GOT3 (cell line): Measurements from ENCODE around the gene UVRAG.

Experiments used
- DNase-seq: peaks from one replicate; lab custom pipeline; 2025; ENCODE audit warnings: mixed read lengths; lab: John Stamatoyannopoulos, UW

UVRAG gene

DNA sequence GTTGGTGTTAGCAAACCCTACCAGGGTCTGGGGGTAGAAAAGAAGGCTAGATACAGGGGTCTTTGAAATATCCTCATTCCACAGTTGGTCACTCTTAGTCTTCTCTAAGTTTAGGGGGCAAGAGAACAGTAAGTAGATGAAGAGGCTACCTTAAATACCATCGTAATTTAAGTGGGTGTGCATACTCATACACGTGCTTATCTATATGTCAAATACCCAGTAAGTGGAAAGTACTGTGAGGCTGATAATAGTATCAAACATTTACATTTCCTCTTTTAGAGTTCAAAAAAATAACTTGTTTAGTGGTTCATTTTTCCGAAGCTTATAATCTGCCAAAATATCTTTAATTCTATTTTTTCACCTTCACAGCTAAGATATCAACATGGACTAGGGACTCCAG, 300.5 kb downstream of the UVRAG start:
- no peak for DNase-seq

DNA sequence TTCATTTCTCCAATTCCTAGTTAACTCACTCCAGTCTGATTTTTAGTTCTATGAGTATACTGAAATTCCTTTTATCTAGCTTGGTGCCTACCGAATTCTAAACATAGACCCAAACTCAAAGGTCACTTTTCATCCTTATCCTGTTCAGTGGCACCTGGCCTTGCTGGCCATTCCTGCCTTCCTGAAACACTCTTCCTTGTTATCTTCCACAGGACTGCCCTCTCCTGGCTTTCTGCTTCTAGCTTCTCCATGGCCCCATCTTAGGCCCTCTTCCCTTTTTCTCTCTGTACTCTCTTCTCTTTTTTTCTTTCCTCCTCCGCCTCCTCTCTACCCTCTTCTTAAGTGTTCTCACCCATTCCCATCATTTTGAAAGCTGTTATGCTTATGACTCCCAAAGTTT, 304.0 kb downstream of the UVRAG start:
- no peak for DNase-seq

- DNase-seq, result no peak
Observed at GRCh38 chr11:76119779-76120178, 304.8 kb downstream of the UVRAG start.

DNA sequence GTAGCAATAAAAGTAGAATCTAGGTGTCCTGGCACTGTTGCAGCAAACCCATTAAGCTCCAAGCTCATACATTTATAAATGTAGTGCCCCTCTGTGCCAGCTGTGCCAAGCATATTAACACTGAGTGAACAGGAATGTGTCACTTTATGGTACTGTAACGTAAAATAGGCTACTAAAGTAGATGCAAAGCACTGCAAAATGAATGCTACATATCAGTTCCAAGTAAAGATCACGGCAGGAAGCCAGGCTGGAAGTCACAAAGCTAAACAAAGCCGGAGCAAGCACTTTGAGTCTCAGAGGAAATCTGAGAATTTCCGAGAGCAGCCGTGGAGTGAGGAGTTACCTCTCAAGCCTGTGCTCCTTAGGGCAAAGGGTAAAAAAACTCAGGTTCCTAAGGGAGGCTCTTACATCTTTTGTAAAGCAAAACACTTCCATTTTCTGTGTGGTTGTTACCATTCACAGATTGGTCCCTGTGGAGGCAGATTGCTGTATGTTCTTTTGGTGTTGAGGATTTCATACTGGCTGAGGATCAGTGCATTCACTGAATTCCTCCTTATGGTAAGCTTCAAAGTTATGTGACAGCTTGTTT, 305.6 kb downstream of the UVRAG start:
- no peak for DNase-seq

DNA sequence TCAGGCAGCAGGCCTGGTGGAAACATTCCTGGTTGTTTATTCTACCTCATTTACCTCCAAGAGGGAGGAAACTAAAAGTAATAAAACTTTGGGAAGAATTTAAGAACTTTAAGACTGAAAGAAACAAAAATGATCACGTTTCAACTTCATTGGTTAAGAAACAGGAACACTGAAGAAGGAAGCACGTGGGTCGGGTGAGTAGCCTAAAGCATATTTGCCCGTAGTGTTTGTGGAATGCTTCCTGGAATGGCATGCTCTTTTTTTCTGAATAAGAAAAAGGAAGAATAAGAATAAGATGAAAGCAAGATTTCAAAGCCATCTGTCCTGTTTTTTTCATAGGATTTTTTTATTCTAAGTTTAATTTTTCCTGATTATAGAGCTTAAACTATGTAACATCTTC, 308.2 kb downstream of the UVRAG start:
- DNase-seq, result no peak

- no peak for DNase-seq
Observed at GRCh38 chr11:76124905-76125770, 310.1 kb downstream of the UVRAG start.

DNA sequence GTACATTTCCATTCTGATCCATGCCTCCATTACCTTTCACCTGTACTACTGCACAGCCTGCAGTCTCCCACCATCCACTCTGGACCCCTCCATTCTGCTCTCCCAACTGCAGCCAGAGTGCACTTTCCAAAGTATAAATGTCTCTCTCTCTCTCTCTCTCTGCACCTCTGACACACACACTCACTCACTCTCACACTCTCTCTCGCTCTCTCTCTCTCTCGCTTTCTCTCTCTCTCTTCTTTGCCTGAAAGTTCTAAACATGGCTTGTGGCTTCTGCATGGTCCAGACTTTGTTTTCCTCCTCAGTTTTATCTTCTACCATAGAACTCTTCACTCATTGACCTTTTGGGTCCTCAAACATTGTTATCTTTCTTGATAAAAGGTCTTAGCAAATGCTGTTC, 314.7 kb downstream of the UVRAG start:
- no peak for DNase-seq

- DNase-seq, result no peak
Observed at GRCh38 chr11:76131142-76131541, 316.1 kb downstream of the UVRAG start.

GRCh38 chr11:76131671-76132631, 316.9 kb downstream of the UVRAG start:
- DNase-seq, result no peak

- no peak for DNase-seq
Observed at GRCh38 chr11:76134239-76134638, 319.2 kb downstream of the UVRAG start.

GRCh38 chr11:76135491-76135890, 320.5 kb downstream of the UVRAG start:
- DNase-seq, result no peak

GRCh38 chr11:76139314-76139713, 324.3 kb downstream of the UVRAG start:
- DNase-seq, result no peak

DNA sequence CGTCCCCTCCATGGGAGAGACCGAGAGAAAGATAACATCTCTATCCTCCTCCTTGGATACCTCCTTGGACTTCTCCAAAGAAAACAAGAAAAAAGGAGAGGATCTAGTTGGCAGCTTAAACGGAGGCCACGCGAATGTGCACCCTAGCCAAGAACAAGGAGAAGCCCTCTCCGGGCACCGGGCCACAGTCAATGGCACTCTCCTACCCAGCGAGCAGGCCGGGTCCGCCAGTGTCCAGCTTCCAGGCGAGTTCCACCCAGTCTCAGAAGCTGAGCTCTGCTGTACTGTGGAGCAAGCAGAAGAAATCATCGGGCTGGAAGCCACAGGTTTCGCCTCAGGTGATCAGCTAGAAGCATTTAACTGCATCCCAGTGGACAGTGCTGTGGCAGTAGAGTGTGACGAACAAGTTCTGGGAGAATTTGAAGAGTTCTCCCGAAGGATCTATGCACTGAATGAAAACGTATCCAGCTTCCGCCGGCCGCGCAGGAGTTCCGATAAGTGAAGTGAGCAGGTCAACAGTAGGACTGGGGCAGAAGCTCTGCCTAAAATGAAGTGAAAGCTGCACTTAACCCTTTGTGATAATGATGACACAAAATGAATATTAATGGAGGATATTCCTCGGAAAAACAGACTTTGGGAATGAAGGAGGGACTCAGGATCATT, 326.0 kb downstream of the UVRAG start:
- DNase-seq, result no peak

GRCh38 chr11:76141901-76142588, 327.0 kb downstream of the UVRAG start:
- DNase-seq, result no peak

DNA sequence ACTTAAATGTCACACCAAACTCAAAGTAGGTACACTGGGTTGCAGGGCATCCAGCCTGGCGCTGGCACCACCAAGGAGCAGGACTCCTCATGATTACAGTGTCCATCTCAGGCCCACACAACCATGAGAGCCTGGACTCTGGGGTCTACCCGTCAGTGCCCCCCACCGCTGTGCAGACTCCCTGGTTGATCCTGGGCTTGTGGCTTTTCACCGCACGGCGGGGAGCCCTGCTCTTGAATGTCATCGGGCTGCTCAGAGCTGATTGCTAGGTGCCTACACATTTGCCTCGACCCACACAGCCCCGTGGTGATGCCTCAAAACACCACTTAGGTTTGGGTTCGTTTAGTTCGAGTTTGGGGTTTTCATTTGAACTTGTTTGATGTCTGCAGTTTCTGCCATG, 328.3 kb downstream of the UVRAG start:
- DNase-seq, result no peak

DNA sequence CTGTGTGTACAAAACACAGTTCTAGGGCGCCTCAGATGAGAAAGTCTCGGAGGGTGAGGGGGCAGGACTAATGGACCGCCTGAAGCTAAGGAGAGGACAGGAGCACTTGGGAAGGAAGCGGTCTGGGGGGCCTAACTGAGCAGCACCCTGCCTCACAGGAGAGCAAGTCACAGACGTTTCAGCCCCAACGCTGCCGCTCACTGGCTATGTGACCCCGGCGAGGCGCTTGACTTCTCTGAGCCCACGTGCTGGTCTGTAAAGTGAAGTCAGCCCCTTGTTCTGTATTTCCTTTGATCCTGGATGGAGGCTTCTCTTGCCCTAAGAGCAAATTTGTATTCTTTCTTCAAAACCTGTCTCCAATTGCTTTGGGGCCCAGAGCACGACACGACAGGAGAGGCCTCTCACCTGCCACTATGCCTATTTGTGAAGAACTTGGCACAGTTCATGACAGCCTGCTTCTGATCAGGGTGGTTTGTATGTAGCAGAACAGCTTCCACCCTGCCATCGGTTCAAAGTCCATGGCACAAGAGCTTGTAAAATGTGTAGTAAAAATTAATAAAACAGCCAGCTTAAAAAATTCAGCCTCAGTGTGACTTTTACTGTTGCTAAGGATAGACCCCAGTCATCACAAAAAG, 332.2 kb downstream of the UVRAG start:
- DNase-seq, result no peak

GRCh38 chr11:76148231-76148630, 333.2 kb downstream of the UVRAG start:
- DNase-seq, result no peak

DNA sequence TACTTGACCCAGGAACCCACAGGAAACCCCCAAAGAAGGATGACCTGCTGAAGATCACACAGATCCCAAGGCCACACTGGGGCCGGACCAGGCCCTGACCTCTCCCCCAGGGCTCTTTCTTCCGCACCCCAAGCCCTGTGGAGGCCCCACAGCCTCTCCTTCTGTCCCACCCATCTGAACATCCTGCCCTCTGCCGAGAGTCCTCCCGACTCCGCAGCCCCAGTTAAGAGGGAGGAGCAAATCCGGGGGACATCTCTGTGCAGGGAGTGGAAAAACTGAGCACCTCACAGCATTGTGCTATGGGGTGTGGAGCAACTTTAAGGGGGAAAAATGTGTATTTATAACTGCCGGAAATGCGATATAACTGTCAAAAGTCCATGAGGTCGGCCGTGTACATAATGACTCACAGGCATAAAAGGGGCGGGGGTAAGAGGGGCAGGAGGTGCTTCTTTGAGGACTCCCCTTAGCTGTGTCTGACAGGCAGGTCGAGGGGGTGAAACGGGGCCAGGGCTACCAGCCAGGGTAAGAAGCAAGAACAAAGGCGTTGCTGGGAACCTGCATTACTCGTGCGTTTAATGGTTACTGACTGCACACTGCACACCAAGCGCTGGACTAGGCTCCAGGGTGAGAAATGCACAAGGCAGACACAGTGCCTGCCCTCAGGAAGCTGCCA, 334.1 kb downstream of the UVRAG start:
- no peak for DNase-seq

- DNase-seq, result no peak
Observed at GRCh38 chr11:76149713-76150112, 334.7 kb downstream of the UVRAG start.

DNA sequence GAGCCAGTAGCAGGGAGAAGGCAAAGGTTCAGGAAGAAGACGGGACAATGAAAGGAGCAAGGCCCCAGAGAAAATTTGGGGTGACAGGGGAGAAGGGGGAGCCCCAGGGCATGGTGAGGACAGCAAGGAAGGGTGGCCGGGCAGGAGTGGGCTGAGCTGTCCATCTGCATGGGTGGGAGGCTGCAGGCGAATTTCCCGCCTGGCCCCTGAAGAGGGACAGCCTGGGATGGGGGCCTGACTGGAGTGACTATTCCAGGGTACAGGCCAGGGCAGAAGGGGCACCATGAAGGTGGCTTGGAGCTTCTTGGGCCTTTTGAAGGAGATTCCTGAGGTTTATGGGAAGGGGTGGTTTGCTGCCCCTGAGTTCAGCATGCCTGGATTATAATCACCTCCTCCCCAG, 335.1 kb downstream of the UVRAG start:
- DNase-seq, result no peak
